GM12878 (cell line): ENCODE results near the gene ARHGEF17.

Source experiments
- CBFB ChIP-seq: IDR thresholded peaks from 2 replicates; pipeline ENCODE4 v1.6.1; 2016; ENCODE audit warnings: antibody characterized with exemption, low read depth
- CTCF ChIP-seq, 3 experiments: IDR thresholded peaks in 2 of 3; conservative IDR thresholded peaks in 1 of 3; 2 replicates each; pipeline ENCODE4 v1.5.1; 2011; ENCODE audit warnings: low read depth in 3 of 3, low read length in 3 of 3, mild to moderate bottlenecking in 3 of 3, control low read depth in 2 of 3, moderate library complexity in 2 of 3, inconsistent platforms in 1 of 3, mixed read lengths in 1 of 3; ENCODE audit not compliant: control insufficient read depth in 2 of 3, insufficient read depth in 1 of 3; ENCODE audit errors: extremely low read depth in 1 of 3
- EP300 ChIP-seq, 2 experiments: fragments of 150-350 bp in 1 of 2; IDR thresholded peaks; 2 replicates each; pipeline ENCODE4 v1.6.1; 2011 to 2012; ENCODE audit warnings: low read depth in 2 of 2, low read length in 2 of 2, borderline replicate concordance in 1 of 2, improper control_type of control experiment in 1 of 2, inconsistent platforms in 1 of 2; ENCODE audit not compliant: control insufficient read depth in 1 of 2
- MTA2 ChIP-seq: fragments of 450-650 bp; IDR thresholded peaks from 2 replicates; pipeline ENCODE4 v1.6.1; 2016; ENCODE audit warnings: low read depth, mild to moderate bottlenecking, moderate library complexity
- POLR2A ChIP-seq: IDR thresholded peaks from 2 replicates; pipeline ENCODE4 v1.6.1; 2011; ENCODE audit warnings: low read depth, mild to moderate bottlenecking, low read length
- POLR2AphosphoS5 ChIP-seq: IDR thresholded peaks from 2 replicates; pipeline ENCODE4 v1.6.1; 2011; ENCODE audit warnings: mild to moderate bottlenecking, low read length, inconsistent platforms
- SIN3A ChIP-seq: IDR thresholded peaks from 2 replicates; pipeline ENCODE4 v1.6.1; 2012; ENCODE audit warnings: low read depth, low read length, improper control_type of control experiment
- SUPT20H ChIP-seq: IDR thresholded peaks from 2 replicates; pipeline ENCODE4 v1.6.1; 2011; ENCODE audit warnings: low read depth, mild to moderate bottlenecking, low read length, moderate library complexity, borderline replicate concordance; ENCODE audit not compliant: control insufficient read depth
- TAF1 ChIP-seq: IDR thresholded peaks from 2 replicates; pipeline ENCODE4 v1.6.1; 2011; ENCODE audit warnings: mild to moderate bottlenecking, low read depth, low read length, borderline replicate concordance
- TCF12 ChIP-seq: IDR thresholded peaks from 2 replicates; pipeline ENCODE4 v1.6.1; 2011; ENCODE audit warnings: low read depth, mild to moderate bottlenecking, low read length
- YY1 ChIP-seq: IDR thresholded peaks from 2 replicates; pipeline ENCODE4 v1.6.1; 2011; ENCODE audit warnings: low read depth, mild to moderate bottlenecking, low read length
- ZBTB11 ChIP-seq: fragments of 450-650 bp; formaldehyde crosslinking; IDR thresholded peaks from 2 replicates; pipeline ENCODE4 v1.5.0; 2022; ENCODE audit warnings: mild to moderate bottlenecking, missing genetic modification characterization
- ZNF217 ChIP-seq: fragments of 450-650 bp; IDR thresholded peaks from 2 replicates; pipeline ENCODE4 v1.6.1; 2017; ENCODE audit warnings: antibody characterized with exemption, mild to moderate bottlenecking

- TF ChIP-seq EP300 (IDR thresholded peaks at IDR 0.05; ENCODE audit: borderline replicate concordance in 1 of 2, control insufficient read depth in 1 of 2, low read depth in 2 of 2, low read length in 2 of 2) (no peak), POLR2AphosphoS5 (no peak), CTCF (IDR thresholded peaks at IDR 0.05 in 2 of 3, conservative IDR thresholded peaks at IDR 0.05 in 1 of 3; ENCODE audit: control insufficient read depth in 2 of 3, extremely low read depth in 1 of 3, insufficient read depth in 1 of 3, low read depth in 3 of 3, low read length in 3 of 3) (no peak), SIN3A (no peak), ZBTB11 (CRISPR knock-in tag) (no peak), ZNF217 (no peak), CBFB (no peak), SUPT20H (no peak), POLR2A (no peak), YY1 (no peak), MTA2 (no peak), TCF12 (no peak), TAF1 (no peak)
Observed at GRCh38 chr11:73287400-73288101, 20.5 kb upstream of the ARHGEF17 start.
